Measurements from ENCODE around the gene FAM187B.

Gene FAM187B

GRCh38 chr19:35266520-35267352 lies 38.2 kb upstream of the FAM187B start:
- H3K4me2 ChIP-seq: peak overlapping the region; percentile 74
- H3K4me3 ChIP-seq (IDR thresholded peaks at IDR 0.05; ENCODE audit: insufficient read depth, low read depth, low read length): no peak overlapping the region
- TF ChIP-seq CTCF (conservative IDR thresholded peaks at IDR 0.05; ENCODE audit: low read depth, low read length): no peak
- H3K9ac ChIP-seq: peak overlapping the region; percentile 95
- no peaks in the 10 kb centered on the region for H3K36me3 ChIP-seq (ENCODE audit: insufficient read depth)
- no peaks in the 10 kb centered on the region for H4K20me1 ChIP-seq (ENCODE audit: insufficient read depth)
- peak overlapping the region; percentile 66 for H3K27ac ChIP-seq
- H3K4me1 ChIP-seq (ENCODE audit: low read depth, poor library complexity, severe bottlenecking): peaks cover 9% of the 10 kb centered on the region
- H2AFZ ChIP-seq (ENCODE audit: low read depth): peak overlapping the region; percentile 60
- no peaks in the 10 kb centered on the region for H3K27me3 ChIP-seq (ENCODE audit: insufficient read depth, low read depth)
- H3K79me2 ChIP-seq (ENCODE audit: insufficient read depth, low read depth): 0 out of 2 replicates have a peak, but pooled peaks cover 10% of the 10 kb centered on the region

GRCh38 chr19:35265900-35266519 lies 37.5 kb upstream of the FAM187B start:
- Histone ChIP-seq H2AFZ (ENCODE audit: low read depth) (no peak overlapping the region), H3K27ac (no peak overlapping the region), H3K4me1 (ENCODE audit: low read depth, poor library complexity, severe bottlenecking) (peaks cover 9% of the 10 kb centered on the region), H3K36me3 (ENCODE audit: insufficient read depth) (no peaks in the 10 kb centered on the region), H3K4me3 (IDR thresholded peaks at IDR 0.05; ENCODE audit: insufficient read depth, low read depth, low read length) (no peak overlapping the region), H3K4me2 (peak overlapping the region; percentile 74; the same call in 1 of the 2 replicates), H3K79me2 (ENCODE audit: insufficient read depth, low read depth) (0 out of 2 replicates have a peak, but pooled peaks cover 10% of the 10 kb centered on the region), H3K27me3 (ENCODE audit: insufficient read depth, low read depth) (no peaks in the 10 kb centered on the region), H4K20me1 (ENCODE audit: insufficient read depth) (no peaks in the 10 kb centered on the region), H3K9ac (no peak overlapping the region)
- TF ChIP-seq CTCF (conservative IDR thresholded peaks at IDR 0.05; ENCODE audit: low read depth, low read length): no peak

- no peak overlapping the region for H2AFZ ChIP-seq (ENCODE audit: low read depth)
- H3K4me1 ChIP-seq (ENCODE audit: low read depth, poor library complexity, severe bottlenecking): peaks cover 7% of the 10 kb centered on the region
- H3K79me2 ChIP-seq (ENCODE audit: insufficient read depth, low read depth): 0 out of 2 replicates have a peak, but pooled peaks cover 10% of the 10 kb centered on the region
- no peaks in the 10 kb centered on the region for H3K27me3 ChIP-seq (ENCODE audit: insufficient read depth, low read depth)
- no peak overlapping the region for H3K27ac ChIP-seq
- H4K20me1 ChIP-seq (ENCODE audit: insufficient read depth): no peaks in the 10 kb centered on the region
- no peak overlapping the region for H3K9ac ChIP-seq
- no peak for TF ChIP-seq CTCF (conservative IDR thresholded peaks at IDR 0.05; ENCODE audit: low read depth, low read length)
- H3K4me3 ChIP-seq (IDR thresholded peaks at IDR 0.05; ENCODE audit: insufficient read depth, low read depth, low read length): no peak overlapping the region
- H3K36me3 ChIP-seq (ENCODE audit: insufficient read depth): no peaks in the 10 kb centered on the region
- no peak overlapping the region for H3K4me2 ChIP-seq
These were observed 36.8 kb upstream of the FAM187B start for GRCh38 chr19:35265126-35265899.

GRCh38 chr19:35264268-35265125 lies 36.0 kb upstream of the FAM187B start:
- Histone ChIP-seq H3K36me3 (ENCODE audit: insufficient read depth) (no peaks in the 10 kb centered on the region), H3K79me2 (ENCODE audit: insufficient read depth, low read depth) (0 out of 2 replicates have a peak, but pooled peaks cover 10% of the 10 kb centered on the region), H4K20me1 (ENCODE audit: insufficient read depth) (no peaks in the 10 kb centered on the region), H3K9ac (no peak overlapping the region), H3K4me3 (IDR thresholded peaks at IDR 0.05; ENCODE audit: insufficient read depth, low read depth, low read length) (no peak overlapping the region), H3K27ac (no peak overlapping the region), H2AFZ (ENCODE audit: low read depth) (no peak overlapping the region), H3K4me2 (no peak overlapping the region), H3K4me1 (ENCODE audit: low read depth, poor library complexity, severe bottlenecking) (peaks cover 2% of the 10 kb centered on the region), H3K27me3 (ENCODE audit: insufficient read depth, low read depth) (no peaks in the 10 kb centered on the region)
- TF ChIP-seq CTCF (conservative IDR thresholded peaks at IDR 0.05; ENCODE audit: low read depth, low read length): no peak
